Tracheal epithelial cell (primary cell): ENCODE data around the gene FN3KRP. TPM values are rescaled to one million over a fixed set of nuclear protein-coding genes. Genes with fewer than 3 reads are reported as not detected.

ENCODE experiments used
- total RNA-seq: library from RNA; depleted of rRNA; stranded (reverse); fragments of >200 nt; gene quantifications from 2 replicates; pipeline ENCODE4 v1.2.1, GENCODE V29; 2014

FN3KRP gene
- 8.4 and 20.2 TPM in 2 replicates for total RNA-seq

DNA sequence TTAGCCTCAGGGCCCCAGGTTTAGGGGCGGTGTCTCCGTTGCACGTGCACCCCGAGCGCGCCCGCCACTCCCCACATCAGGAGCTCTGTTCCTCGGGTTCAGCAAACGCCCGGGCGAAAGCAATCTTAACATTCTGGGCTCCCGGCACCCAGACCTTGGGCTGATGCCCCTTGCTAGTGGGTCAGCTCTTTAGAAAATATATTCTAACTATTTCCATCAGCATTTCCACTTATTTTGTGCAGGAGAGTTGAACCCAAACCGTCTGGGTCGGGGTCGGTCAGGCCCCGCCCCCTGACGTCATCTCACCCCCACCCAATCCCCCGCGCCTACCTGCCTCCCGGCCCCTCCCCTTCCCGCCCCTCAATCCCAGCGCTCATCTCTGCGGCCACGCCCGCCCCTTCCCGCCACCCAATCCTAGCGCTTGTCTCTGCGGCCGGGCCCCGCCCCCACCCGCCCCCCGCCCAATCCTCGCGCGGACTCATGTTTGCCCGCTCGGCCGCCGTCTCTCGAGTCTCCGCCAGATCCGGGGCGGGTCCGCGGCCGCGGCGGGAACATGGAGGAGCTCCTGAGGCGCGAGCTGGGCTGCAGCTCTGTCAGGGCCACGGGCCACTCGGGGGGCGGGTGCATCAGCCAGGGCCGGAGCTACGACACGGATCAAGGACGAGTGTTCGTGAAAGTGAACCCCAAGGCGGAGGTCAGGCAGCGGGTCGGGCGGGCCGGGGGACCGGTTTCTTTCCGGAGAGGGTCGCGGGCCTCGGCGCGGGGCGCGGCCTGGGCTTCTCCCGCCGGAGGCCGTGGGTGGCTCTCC lies at the start of gene FN3KRP:
Gene FN3KRP (plus strand): TSS at position 504 of the 808 bp plus-strand sequence. CDS start 50 bp downstream, at position 554.

DNA sequence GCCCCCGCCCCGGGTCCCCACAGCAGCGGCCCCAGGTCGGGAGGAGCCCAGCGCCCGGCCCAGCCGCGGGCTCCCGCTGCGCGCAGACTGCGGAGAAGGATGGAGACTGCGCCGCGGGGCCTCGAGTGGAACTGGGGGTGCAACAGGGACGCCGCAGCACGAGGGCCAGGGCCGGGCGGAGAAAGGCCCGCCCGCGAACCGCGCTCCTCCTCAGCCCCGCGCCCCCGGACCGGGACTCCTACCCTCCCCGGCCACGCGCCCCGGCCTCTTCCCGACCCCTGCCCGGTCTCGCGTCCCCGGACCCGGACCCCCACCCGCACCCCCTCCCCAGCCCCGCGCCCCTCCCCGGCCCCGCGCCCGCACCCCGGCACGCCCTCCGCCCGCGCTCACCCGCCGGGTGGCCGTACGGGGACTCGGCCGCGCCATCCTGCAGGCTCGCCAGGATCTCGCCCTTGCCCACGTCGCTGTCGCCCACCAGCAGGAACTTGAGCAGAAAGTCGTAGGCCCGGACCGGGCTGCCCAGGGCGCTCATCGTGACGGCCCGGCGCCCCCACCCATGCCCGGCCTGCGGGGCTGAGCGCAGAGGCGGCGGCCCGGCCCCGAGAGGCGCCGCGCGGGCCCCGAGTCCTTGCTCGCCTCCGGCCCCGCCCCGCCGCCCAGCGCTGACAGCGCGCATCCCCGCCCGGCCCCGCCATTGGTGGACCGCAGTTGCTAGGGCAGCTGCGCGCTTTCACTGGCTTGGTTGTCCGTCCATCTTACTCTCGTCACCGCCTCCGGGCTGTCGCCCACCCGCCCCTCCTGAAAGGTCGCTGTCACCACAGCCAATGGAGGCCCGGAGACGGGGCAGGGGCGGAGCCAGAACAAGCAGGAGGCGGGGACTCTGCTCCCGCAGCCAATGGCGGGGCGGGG lies 18.2 kb upstream of the FN3KRP start, which contains the start of gene RAB40B:
Gene RAB40B (minus strand): TSS at position 634 of the 909 bp plus-strand sequence. CDS start 102 bp downstream, at position 532.

DNA sequence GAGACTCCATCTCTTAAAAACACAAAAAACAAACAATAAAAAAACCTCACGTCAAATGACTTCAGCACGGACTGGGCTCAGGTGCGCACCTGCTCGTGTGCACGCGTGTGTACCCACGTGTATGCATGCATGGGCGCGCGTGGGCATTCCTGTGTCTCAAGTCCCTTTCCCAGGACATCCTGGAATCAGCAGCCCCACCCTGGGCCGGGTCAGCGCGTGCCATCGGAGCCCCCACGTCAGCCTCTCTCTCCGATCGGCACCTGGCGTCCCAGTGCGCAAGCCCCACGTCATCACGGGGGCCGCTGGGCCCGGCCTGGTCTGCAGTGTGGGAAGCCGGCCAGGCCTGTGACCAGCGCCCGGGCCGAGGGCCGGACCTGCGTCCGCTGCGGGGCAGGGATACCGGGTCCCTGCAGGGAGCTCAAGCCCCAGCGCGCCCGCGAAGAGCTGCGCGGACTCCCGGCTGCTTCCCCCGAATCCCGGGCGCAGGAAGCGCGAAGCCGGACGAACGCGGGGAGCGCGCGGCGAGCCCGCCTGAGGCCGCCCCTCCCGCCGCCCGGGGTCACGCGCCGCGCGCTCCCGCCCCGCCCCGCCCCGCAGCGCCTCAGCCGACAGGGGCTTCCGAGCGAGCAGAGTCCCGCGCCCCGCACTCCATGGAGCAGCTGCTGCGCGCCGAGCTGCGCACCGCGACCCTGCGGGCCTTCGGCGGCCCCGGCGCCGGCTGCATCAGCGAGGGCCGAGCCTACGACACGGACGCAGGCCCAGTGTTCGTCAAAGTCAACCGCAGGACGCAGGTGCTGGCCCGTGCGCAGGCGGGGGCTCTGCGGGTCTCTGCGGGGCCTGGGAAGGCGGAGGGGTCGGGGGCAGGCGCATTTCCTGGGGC lies 18.7 kb downstream of the FN3KRP start, which contains the start of gene FN3K:
Gene FN3K (plus strand): TSS at position 629 of the 880 bp plus-strand sequence. CDS start 22 bp downstream, at position 651.

GRCh38 chr17:82751571-82752370 lies 35.3 kb downstream of the FN3KRP start, which contains the start of gene TBCD:
TBCD (plus strand) TSS chr17:82752065; CDS start chr17:82752194, 129 bp downstream.

Other genes with a start within 250 kb of the FN3KRP start
- 44.1 and 52.1 TPM in 2 replicates for gene FOXK2, start 197.0 kb upstream of the FN3KRP start, total RNA-seq
- 77.4 and 105 TPM in 2 replicates for gene WDR45B, start 68.3 kb upstream of the FN3KRP start, total RNA-seq
- 4.7 and 12.3 TPM in 2 replicates for gene RAB40B, start 18.0 kb upstream of the FN3KRP start, total RNA-seq
- gene FN3K, start 18.9 kb downstream of the FN3KRP start, total RNA-seq: 4.3 and 6.6 TPM in 2 replicates
- 21.2 and 32.8 TPM in 2 replicates for gene TBCD, start 35.4 kb downstream of the FN3KRP start, total RNA-seq
- 9.2 and 10.2 TPM in 2 replicates for gene ZNF750, start 123.3 kb downstream of the FN3KRP start, total RNA-seq